ENCODE results near the gene TRABD.
"Not testable (repeated sequence)": the region's sequence is repeated elsewhere in the genome, so short reads cannot be mapped to it uniquely, and the experiment has no call there.

TRABD gene, protein sequence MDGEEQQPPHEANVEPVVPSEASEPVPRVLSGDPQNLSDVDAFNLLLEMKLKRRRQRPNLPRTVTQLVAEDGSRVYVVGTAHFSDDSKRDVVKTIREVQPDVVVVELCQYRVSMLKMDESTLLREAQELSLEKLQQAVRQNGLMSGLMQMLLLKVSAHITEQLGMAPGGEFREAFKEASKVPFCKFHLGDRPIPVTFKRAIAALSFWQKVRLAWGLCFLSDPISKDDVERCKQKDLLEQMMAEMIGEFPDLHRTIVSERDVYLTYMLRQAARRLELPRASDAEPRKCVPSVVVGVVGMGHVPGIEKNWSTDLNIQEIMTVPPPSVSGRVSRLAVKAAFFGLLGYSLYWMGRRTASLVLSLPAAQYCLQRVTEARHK

GRCh38 chr22:50185375-50186087, at the start of gene TRABD:
Gene TRABD, plus strand, starts transcription at chr22:50185913. Its CDS starts 7,148 bp downstream, at chr22:50193061.
- peak; percentile 86 to 93 for DNase-seq (ENCODE audit: low read depth in 2 of 2)
- H3K4me3 ChIP-seq (replicated peaks in 1 of 2; ENCODE audit: low read depth in 2 of 2, low read length in 2 of 2) = peak within 1 kb of the TSS; percentile 70 to 72
- TF ChIP-seq CTCF (IDR thresholded peaks at IDR 0.05; ENCODE audit: low read depth, low read length) = no peak

DNA sequence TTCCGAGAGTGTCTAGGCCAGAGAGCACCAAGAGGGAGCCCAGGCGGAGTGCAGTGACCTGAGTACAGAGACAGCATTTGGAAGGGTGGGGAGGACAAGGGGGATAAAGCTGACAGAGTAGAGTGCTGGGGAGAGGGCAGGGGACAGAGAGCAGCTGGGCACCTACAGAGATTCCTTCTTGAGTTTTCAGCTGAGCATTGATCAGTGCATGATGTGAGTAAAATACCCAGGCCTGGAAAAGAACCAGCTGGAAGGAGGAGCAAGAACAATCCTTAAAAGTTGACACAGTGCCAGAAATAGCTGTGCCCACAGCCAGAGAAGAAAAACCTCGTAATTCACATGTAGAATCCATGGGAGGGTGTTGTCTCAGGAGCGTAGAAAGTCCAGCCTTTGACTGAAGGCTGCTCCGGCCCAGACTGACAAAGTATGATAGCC, 49.1 kb upstream of the TRABD start:
- H3K4me3 ChIP-seq (replicated peaks in 1 of 2; ENCODE audit: low read depth in 2 of 2, low read length in 2 of 2) = no peak overlapping the region
- no peak for TF ChIP-seq CTCF (IDR thresholded peaks at IDR 0.05; ENCODE audit: low read depth, low read length)
- DNase-seq (ENCODE audit: low read depth in 2 of 2) = peak in 1 of 2 donors; percentile 63

GRCh38 chr22:50137277-50137676, 48.4 kb upstream of the TRABD start:
- DNase-seq (ENCODE audit: low read depth in 2 of 2); H3K4me3 ChIP-seq (replicated peaks in 1 of 2; ENCODE audit: low read depth in 2 of 2, low read length in 2 of 2): not testable (repeated sequence)

GRCh38 chr22:50138041-50138440, 47.7 kb upstream of the TRABD start:
- no peak for DNase-seq (ENCODE audit: low read depth in 2 of 2)
- TF ChIP-seq CTCF (IDR thresholded peaks at IDR 0.05; ENCODE audit: low read depth, low read length) = no peak
- H3K4me3 ChIP-seq (replicated peaks in 1 of 2; ENCODE audit: low read depth in 2 of 2, low read length in 2 of 2) = no peak overlapping the region

DNA sequence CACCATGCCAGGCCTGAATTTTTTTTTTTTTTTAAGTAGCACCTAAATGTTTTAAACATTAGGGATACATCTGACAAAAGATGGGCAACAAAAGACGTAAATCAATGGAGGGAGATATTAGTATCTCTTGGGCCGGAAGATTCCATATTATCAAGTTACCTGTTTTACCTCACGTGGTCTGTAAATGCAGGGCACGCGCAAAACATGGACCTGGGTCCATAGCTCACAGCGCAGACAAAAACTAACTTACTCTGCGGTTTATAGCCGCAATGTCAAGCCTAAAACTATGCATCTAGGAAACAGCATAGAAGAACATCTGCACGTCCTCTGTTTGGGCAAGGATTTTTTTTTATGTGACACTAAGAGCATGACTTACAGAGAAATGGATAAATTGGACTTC, 46.7 kb upstream of the TRABD start:
- no peak for DNase-seq (ENCODE audit: low read depth in 2 of 2)
- TF ChIP-seq CTCF (IDR thresholded peaks at IDR 0.05; ENCODE audit: low read depth, low read length) = no peak
- no peak overlapping the region for H3K4me3 ChIP-seq (replicated peaks in 1 of 2; ENCODE audit: low read depth in 2 of 2, low read length in 2 of 2)

DNA sequence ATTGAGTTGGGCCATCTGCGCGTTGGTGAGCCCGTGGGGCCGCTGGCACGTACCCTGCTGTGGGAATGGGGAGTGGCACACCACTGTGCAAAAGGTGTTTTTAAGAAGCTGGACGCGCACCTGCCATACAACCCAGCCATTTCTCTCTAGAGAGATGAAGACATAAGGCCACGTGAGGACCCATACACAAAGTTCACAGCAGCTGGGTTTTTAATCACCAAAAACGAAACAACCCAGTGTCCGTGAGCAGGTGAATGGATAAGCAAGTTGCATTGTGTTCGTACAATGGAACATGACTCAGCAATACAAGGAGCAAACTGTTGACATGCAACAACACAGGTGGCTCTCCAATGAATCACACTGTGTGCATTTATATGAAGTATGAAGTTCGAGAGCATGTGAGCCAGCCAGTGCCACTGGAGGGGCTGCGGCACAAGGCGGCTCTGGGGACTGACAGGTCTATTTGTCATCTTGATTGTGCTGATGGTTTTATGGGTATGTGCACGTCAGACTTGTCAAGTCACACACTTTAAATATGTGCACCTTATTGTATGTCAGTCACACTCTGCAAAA, 45.8 kb upstream of the TRABD start:
- no peak overlapping the region for H3K4me3 ChIP-seq (replicated peaks in 1 of 2; ENCODE audit: low read depth in 2 of 2, low read length in 2 of 2)
- no peak for TF ChIP-seq CTCF (IDR thresholded peaks at IDR 0.05; ENCODE audit: low read depth, low read length)
- peak in 1 of 2 donors; percentile 73 for DNase-seq (ENCODE audit: low read depth in 2 of 2)

DNA sequence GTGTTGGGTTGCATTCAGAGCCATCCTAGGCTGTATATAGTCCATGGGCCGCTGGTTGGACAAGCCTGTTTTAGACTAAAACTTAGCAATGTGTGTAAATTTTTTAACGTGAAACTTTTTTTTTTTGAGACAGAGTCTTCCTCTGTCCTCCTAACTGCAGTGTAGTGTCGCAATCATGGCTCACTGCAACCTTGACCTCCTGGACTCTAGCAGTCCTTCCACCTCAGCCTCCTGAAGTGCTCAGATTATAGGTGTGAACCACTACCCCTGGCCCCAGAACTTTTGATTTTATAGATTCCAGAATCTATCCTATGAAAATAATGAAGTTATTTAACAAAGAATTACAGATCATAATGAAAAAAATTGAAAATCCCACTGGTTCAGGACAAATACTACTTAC, 45.1 kb upstream of the TRABD start:
- TF ChIP-seq CTCF (IDR thresholded peaks at IDR 0.05; ENCODE audit: low read depth, low read length) = no peak
- no peak overlapping the region for H3K4me3 ChIP-seq (replicated peaks in 1 of 2; ENCODE audit: low read depth in 2 of 2, low read length in 2 of 2)
- DNase-seq (ENCODE audit: low read depth in 2 of 2) = no peak

Measured in cardiac fibroblast (primary cell).